ENCODE measurements around the gene OVAAL.

GRCh38 chr1:180609643-180610555 is 51.1 kb downstream of the OVAAL start:
- TF ChIP-seq POLR2A (IDR thresholded peaks at IDR 0.05; ENCODE audit: low read length) (no peak), GATA1 (IDR thresholded peaks at IDR 0.05; ENCODE audit: low read depth, low read length) (no peak)

Data from erythroblast (primary cell).